GM12891 (cell line): ENCODE measurements around the gene RASSF6.

Experiments
- POLR2A ChIP-seq: IDR thresholded peaks from 2 replicates; pipeline ENCODE4 v1.6.1; 2011; ENCODE audit warnings: low read depth, low read length, control low read depth
- POLR2AphosphoS5 ChIP-seq: IDR thresholded peaks from 2 replicates; pipeline ENCODE4 v1.6.1; 2011; ENCODE audit warnings: low read depth, low read length, control low read depth
- TAF1 ChIP-seq: IDR thresholded peaks from 2 replicates; pipeline ENCODE4 v1.6.1; 2011; ENCODE audit warnings: low read depth, low read length, control low read depth

DNA sequence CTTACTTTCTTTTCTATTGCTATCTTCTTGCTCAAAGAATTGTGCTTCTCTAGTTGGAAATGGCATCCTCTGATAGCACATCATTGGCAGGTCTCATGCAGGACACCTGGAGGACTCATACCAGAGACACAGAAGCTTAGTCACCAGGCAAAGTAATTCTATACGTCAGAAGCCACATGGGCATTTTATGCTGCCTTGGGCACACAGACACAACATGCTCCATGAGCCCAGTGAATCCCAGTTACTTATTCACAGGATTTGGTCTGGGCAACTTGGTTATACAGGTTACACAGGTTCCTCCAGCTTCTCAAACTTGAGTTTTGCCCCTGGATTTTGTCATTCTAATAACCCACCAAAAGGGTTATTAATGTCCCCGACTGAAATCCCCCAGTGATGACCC lies 7.1 kb downstream of the RASSF6 start:
- TF ChIP-seq TAF1 (no peak), POLR2A (no peak), POLR2AphosphoS5 (no peak)
